ENCODE data around the gene RFC3.

- TF ChIP-seq CTCF (conservative IDR thresholded peaks at IDR 0.05), result no peak
- TF ChIP-seq EZH2 (IDR thresholded peaks at IDR 0.05; ENCODE audit: low read depth), result no peak
Measured at GRCh38 chr13:33789739-33790138, 28.2 kb upstream of the RFC3 start.

All from PC-9 (cell line).